Activated CD4-positive, alpha-beta memory T cell treated with anti-CD3 and anti-CD28 coated beads for 36 hours (primary cell): Measurements from ENCODE around the gene RASGRF1. TPM values are rescaled to one million over a fixed set of nuclear protein-coding genes. Genes with fewer than 3 reads are reported as not detected.

ENCODE experiments used
- CTCF ChIA-PET: fragments of 350-600 bp; sonication (Branson Sonifier 250); formaldehyde crosslinking; loops from one replicate; lab custom pipeline; 2021; ENCODE audit warnings: antibody characterized with exemption, inconsistent platforms; lab: Charles Lee
- POLR2A ChIA-PET: fragments of 350-600 bp; sonication (Branson Sonifier 250); formaldehyde crosslinking; loops from one replicate; lab custom pipeline; 2021; ENCODE audit warnings: antibody characterized with exemption; lab: Charles Lee
- DNase-seq: peaks from one replicate; pipeline ENCODE4 v3.0.0-alpha.2; 2020
- H3K27ac Mint-ChIP-seq: one replicate; pipeline ENCODE4 v1.8.0; 2021; ENCODE audit warnings: mixed read lengths
- H3K27me3 Mint-ChIP-seq: one replicate; pipeline ENCODE4 v1.8.0; 2021; ENCODE audit warnings: mixed read lengths
- H3K36me3 Mint-ChIP-seq: one replicate; pipeline ENCODE4 v1.8.0; 2021; ENCODE audit warnings: mixed read lengths
- H3K4me1 Mint-ChIP-seq: one replicate; pipeline ENCODE4 v1.8.0; 2021; ENCODE audit warnings: low read depth, mixed read lengths
- H3K4me3 Mint-ChIP-seq: one replicate; pipeline ENCODE4 v1.8.0; 2021; ENCODE audit warnings: mild to moderate bottlenecking, mixed read lengths
- H3K9me3 Mint-ChIP-seq: one replicate; pipeline ENCODE4 v1.8.0; 2021; ENCODE audit warnings: mixed read lengths
- intact Hi-C: fragments of 100-400 bp; cut with micrococcal nuclease; formaldehyde crosslinking; loops from one replicate; pipeline ENCODE4 v1.15.1; 2023
- total RNA-seq, 2 experiments: library from RNA; stranded (reverse); gene quantifications; one replicate each; pipeline ENCODE4 v1.2.3, GENCODE V29; 2021

RASGRF1 gene
- total RNA-seq, 2 experiments from 2014 or later, result 0.02 TPM; not detected in 1

GRCh38 chr15:78915341-78916087 is 175.1 kb downstream of the RASGRF1 start:
- H3K27me3 Mint-ChIP-seq, result no peaks in the 10 kb centered on the region
- intact Hi-C loops, result no loop called here
- H3K36me3 Mint-ChIP-seq, result peaks cover 21% of the 10 kb centered on the region
- peaks cover 8% of the 10 kb centered on the region for H3K4me1 Mint-ChIP-seq
- POLR2A ChIA-PET, result interaction anchor here (0.9 kb wide), 1 partner anchor 9 kb away, joined by 3 read pairs; no protein-coding TSS in a partner anchor
- H3K9me3 Mint-ChIP-seq, result no peaks in the 10 kb centered on the region
- no peak overlapping the region for H3K4me3 Mint-ChIP-seq
- CTCF ChIA-PET, result interaction anchor here (0.8 to 1.1 kb wide), 2 partner anchors 64 to 269 kb away, joined by 3 to 4 read pairs; no protein-coding TSS in a partner anchor
- no peak overlapping the region for H3K27ac Mint-ChIP-seq
- no peak for DNase-seq

- POLR2A ChIA-PET, result interaction anchor here (0.7 kb wide), 1 partner anchor 41 kb away, joined by 3 read pairs; no protein-coding TSS in a partner anchor
- Mint-ChIP-seq H3K36me3 (peaks cover 30% of the 10 kb centered on the region), H3K27ac (no peak overlapping the region), H3K4me1 (peaks cover 17% of the 10 kb centered on the region), H3K4me3 (no peak overlapping the region), H3K9me3 (no peaks in the 10 kb centered on the region), H3K27me3 (no peaks in the 10 kb centered on the region)
- intact Hi-C loops, result loop anchor here (5.0 kb wide), 1 partner anchor 63 kb away; no protein-coding TSS in a partner anchor
- no peak for DNase-seq
- CTCF ChIA-PET, result interaction anchor here (0.7 kb wide), 1 partner anchor 40 kb away, joined by 3 read pairs; no protein-coding TSS in a partner anchor
These were observed 176.4 kb downstream of the RASGRF1 start for GRCh38 chr15:78914027-78914764.

- ChIA-PET POLR2A (no interaction called here), CTCF (interaction anchor here (1.8 kb wide), 1 partner anchor 67 kb away, joined by 11 read pairs; no protein-coding TSS in a partner anchor)
- intact Hi-C loops, result loop anchor here (5.0 kb wide), 1 partner anchor 64 kb away; no protein-coding TSS in a partner anchor
- H3K27me3 Mint-ChIP-seq, result no peaks in the 10 kb centered on the region
- H3K36me3 Mint-ChIP-seq, result peaks cover 30% of the 10 kb centered on the region
- H3K4me3 Mint-ChIP-seq, result no peak overlapping the region
- no peak overlapping the region for H3K27ac Mint-ChIP-seq
- no peak for DNase-seq
- H3K9me3 Mint-ChIP-seq, result no peaks in the 10 kb centered on the region
- H3K4me1 Mint-ChIP-seq, result peaks cover 23% of the 10 kb centered on the region
These were observed 177.6 kb downstream of the RASGRF1 start for GRCh38 chr15:78913012-78913411.

GRCh38 chr15:78912316-78912715 is 178.3 kb downstream of the RASGRF1 start:
- H3K4me3 Mint-ChIP-seq, result no peak overlapping the region
- no peaks in the 10 kb centered on the region for H3K9me3 Mint-ChIP-seq
- DNase-seq, result no peak
- ChIA-PET POLR2A (interaction anchor here (0.6 kb wide), 1 partner anchor 179 kb away, joined by 3 read pairs; no protein-coding TSS in a partner anchor), CTCF (interaction anchor here (0.9 to 1.8 kb wide), 2 partner anchors 68 to 272 kb away, joined by 5 to 11 read pairs; no protein-coding TSS in a partner anchor)
- intact Hi-C loops, result loop anchor here (5.0 kb wide), 1 partner anchor 65 kb away; no protein-coding TSS in a partner anchor
- H3K27me3 Mint-ChIP-seq, result no peaks in the 10 kb centered on the region
- H3K36me3 Mint-ChIP-seq, result peaks cover 34% of the 10 kb centered on the region
- peaks cover 23% of the 10 kb centered on the region for H3K4me1 Mint-ChIP-seq
- no peak overlapping the region for H3K27ac Mint-ChIP-seq

GRCh38 chr15:78910271-78910670 is 180.3 kb downstream of the RASGRF1 start:
- Mint-ChIP-seq H3K9me3 (no peaks in the 10 kb centered on the region), H3K27ac (no peak overlapping the region), H3K4me1 (peaks cover 23% of the 10 kb centered on the region), H3K36me3 (peaks cover 42% of the 10 kb centered on the region), H3K27me3 (no peaks in the 10 kb centered on the region), H3K4me3 (no peak overlapping the region)
- intact Hi-C loops, result loop anchor here (5.0 kb wide), 1 partner anchor 67 kb away; no protein-coding TSS in a partner anchor
- POLR2A ChIA-PET, result interaction anchor here (0.7 kb wide), 1 partner anchor 15 kb away, joined by 4 read pairs; no protein-coding TSS in a partner anchor
- CTCF ChIA-PET, result interaction anchor here (0.5 to 7.6 kb wide), 13 partner anchors 10 to 274 kb away, joined by 3 to 74 read pairs (median 4); no protein-coding TSS in a partner anchor
- DNase-seq, result no peak

Other genes with a start within 250 kb of the RASGRF1 start
- 100 to 1,000 TPM; 262 TPM for gene MORF4L1, start 217.9 kb downstream of the RASGRF1 start, total RNA-seq
- gene CTSH, start 145.7 kb downstream of the RASGRF1 start, total RNA-seq, result 100 to 1,000 TPM; 127 to 132 TPM
- not detected for gene ANKRD34C, start 191.9 kb upstream of the RASGRF1 start, total RNA-seq
- 10 to 100 TPM; 37.8 to 40.1 TPM for gene TMED3, start 220.3 kb upstream of the RASGRF1 start, total RNA-seq